ENCODE results near the gene BMI1. TPM values are rescaled to one million over a fixed set of nuclear protein-coding genes. Genes with fewer than 3 reads are reported as not detected.

Gene BMI1
- polyA plus RNA-seq, 1 donor (not counting 4 experiments of a cell fraction or from before 2014, with no cell fraction given), result 33.1 TPM

DNA sequence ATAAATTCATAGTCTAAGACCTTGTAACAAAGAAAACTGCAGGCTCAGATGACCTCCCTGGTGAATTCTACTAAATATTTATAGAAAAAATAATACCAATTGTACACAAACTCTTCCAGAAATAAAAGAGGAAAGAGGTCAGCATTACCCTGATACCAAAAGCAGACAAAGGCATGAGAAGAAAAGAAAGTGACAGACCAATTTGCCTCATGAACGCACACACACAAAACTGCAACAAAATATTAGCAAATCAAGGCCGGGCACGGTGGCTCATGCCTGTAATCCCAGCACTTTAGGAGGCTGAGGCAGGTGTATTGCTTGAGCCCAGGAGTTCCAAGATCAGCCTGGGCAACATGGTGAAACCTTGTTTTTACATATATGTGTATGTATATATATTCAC is 17.4 kb upstream of the BMI1 start:
- H3K4me1 ChIP-seq (ENCODE audit: control insufficient read depth, extremely low read depth, insufficient read depth, low read length), result no peaks in the 10 kb centered on the region
- no peaks in the 10 kb centered on the region for H3K9me3 ChIP-seq (ENCODE audit: control insufficient read depth, low read depth, low read length)
- DNase-seq (ENCODE audit: low read depth, low spot score) (no peak), FAIRE-seq (no peak)
- dilution Hi-C loops (cut with MboI; ENCODE audit: extremely low pct_ligation_motif_present, low sequenced_read_pairs), result no loop called here
- H2AFZ ChIP-seq (ENCODE audit: control insufficient read depth, low read length), result no peak overlapping the region
- no peaks in the 10 kb centered on the region for H3K79me2 ChIP-seq (ENCODE audit: control insufficient read depth, insufficient read depth, low read length)
- H3K27ac ChIP-seq (ENCODE audit: control insufficient read depth, insufficient read depth, low read length), result no peak overlapping the region
- no peak overlapping the region for H3K9ac ChIP-seq (ENCODE audit: control insufficient read depth, extremely low read depth, insufficient read depth, low read length)
- no peak for TF ChIP-seq EZH2 (IDR thresholded peaks at IDR 0.05; ENCODE audit: low read length)
- TF ChIP-seq, protein P1, sequence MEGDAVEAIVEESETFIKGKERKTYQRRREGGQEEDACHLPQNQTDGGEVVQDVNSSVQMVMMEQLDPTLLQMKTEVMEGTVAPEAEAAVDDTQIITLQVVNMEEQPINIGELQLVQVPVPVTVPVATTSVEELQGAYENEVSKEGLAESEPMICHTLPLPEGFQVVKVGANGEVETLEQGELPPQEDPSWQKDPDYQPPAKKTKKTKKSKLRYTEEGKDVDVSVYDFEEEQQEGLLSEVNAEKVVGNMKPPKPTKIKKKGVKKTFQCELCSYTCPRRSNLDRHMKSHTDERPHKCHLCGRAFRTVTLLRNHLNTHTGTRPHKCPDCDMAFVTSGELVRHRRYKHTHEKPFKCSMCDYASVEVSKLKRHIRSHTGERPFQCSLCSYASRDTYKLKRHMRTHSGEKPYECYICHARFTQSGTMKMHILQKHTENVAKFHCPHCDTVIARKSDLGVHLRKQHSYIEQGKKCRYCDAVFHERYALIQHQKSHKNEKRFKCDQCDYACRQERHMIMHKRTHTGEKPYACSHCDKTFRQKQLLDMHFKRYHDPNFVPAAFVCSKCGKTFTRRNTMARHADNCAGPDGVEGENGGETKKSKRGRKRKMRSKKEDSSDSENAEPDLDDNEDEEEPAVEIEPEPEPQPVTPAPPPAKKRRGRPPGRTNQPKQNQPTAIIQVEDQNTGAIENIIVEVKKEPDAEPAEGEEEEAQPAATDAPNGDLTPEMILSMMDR (optimal IDR thresholded peaks at IDR 0.05 in 1 of 3, IDR thresholded peaks at IDR 0.05 in 1 of 3, conservative IDR thresholded peaks at IDR 0.05 in 1 of 3; ENCODE audit: extremely low read depth in 1 of 3, insufficient read depth in 2 of 3, low read length in 3 of 3), result no peak
- H3K4me3 ChIP-seq (ENCODE audit: control insufficient read depth in 2 of 3, extremely low read depth in 1 of 3, insufficient read depth in 2 of 3, low read depth in 1 of 3, low read length in 3 of 3), result no peak overlapping the region
- no peak overlapping the region for H3K4me2 ChIP-seq (ENCODE audit: control insufficient read depth, extremely low read depth, insufficient read depth, low read depth, low read length)
- no peaks in the 10 kb centered on the region for H3K27me3 ChIP-seq (ENCODE audit: control insufficient read depth, extremely low read depth, insufficient read depth, low read length)
- no peaks in the 10 kb centered on the region for H3K9me1 ChIP-seq (ENCODE audit: control insufficient read depth, extremely low read depth, insufficient read depth, low read length)
- H3K36me3 ChIP-seq (ENCODE audit: control insufficient read depth in 2 of 2, extremely low read depth in 1 of 2, insufficient read depth in 2 of 2, low read length in 2 of 2), result no peaks in the 10 kb centered on the region
- H4K20me1 ChIP-seq (ENCODE audit: control insufficient read depth, extremely low read depth, insufficient read depth, low read length), result no peaks in the 10 kb centered on the region

DNA sequence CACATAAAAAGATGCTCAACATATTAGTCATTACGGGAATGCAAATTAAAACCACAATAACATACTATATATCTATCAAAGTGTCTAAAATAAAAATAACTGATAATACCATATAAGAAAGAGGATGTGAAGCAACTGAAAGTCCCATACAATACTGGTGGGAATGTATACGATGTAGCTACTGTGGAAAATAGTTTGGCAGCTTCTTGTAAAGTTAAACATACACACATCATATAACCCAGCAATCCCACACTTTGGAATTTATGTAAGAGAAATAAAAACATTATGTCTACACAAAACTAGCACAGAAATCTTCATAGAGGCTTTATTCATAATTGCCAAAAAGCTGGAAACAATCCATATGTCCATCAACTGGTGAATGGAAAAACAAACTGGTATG is 15.2 kb upstream of the BMI1 start:
- H3K4me3 ChIP-seq (ENCODE audit: control insufficient read depth in 2 of 3, extremely low read depth in 1 of 3, insufficient read depth in 2 of 3, low read depth in 1 of 3, low read length in 3 of 3), result no peak overlapping the region
- H3K36me3 ChIP-seq (ENCODE audit: control insufficient read depth in 2 of 2, extremely low read depth in 1 of 2, insufficient read depth in 2 of 2, low read length in 2 of 2), result no peaks in the 10 kb centered on the region
- H3K9me3 ChIP-seq (ENCODE audit: control insufficient read depth, low read depth, low read length), result no peaks in the 10 kb centered on the region
- H3K9me1 ChIP-seq (ENCODE audit: control insufficient read depth, extremely low read depth, insufficient read depth, low read length), result no peaks in the 10 kb centered on the region
- H3K4me1 ChIP-seq (ENCODE audit: control insufficient read depth, extremely low read depth, insufficient read depth, low read length), result no peaks in the 10 kb centered on the region
- H3K27me3 ChIP-seq (ENCODE audit: control insufficient read depth, extremely low read depth, insufficient read depth, low read length), result no peaks in the 10 kb centered on the region
- dilution Hi-C loops (cut with MboI; ENCODE audit: extremely low pct_ligation_motif_present, low sequenced_read_pairs), result no loop called here
- H2AFZ ChIP-seq (ENCODE audit: control insufficient read depth, low read length), result no peak overlapping the region
- H4K20me1 ChIP-seq (ENCODE audit: control insufficient read depth, extremely low read depth, insufficient read depth, low read length), result no peaks in the 10 kb centered on the region
- TF ChIP-seq, protein P1 (optimal IDR thresholded peaks at IDR 0.05 in 1 of 3, IDR thresholded peaks at IDR 0.05 in 1 of 3, conservative IDR thresholded peaks at IDR 0.05 in 1 of 3; ENCODE audit: extremely low read depth in 1 of 3, insufficient read depth in 2 of 3, low read length in 3 of 3), result no peak
- no peak for TF ChIP-seq EZH2 (IDR thresholded peaks at IDR 0.05; ENCODE audit: low read length)
- no peaks in the 10 kb centered on the region for H3K79me2 ChIP-seq (ENCODE audit: control insufficient read depth, insufficient read depth, low read length)
- no peak overlapping the region for H3K4me2 ChIP-seq (ENCODE audit: control insufficient read depth, extremely low read depth, insufficient read depth, low read depth, low read length)
- DNase-seq (ENCODE audit: low read depth, low spot score) (no peak), FAIRE-seq (no peak)
- no peak overlapping the region for H3K27ac ChIP-seq (ENCODE audit: control insufficient read depth, insufficient read depth, low read length)
- H3K9ac ChIP-seq (ENCODE audit: control insufficient read depth, extremely low read depth, insufficient read depth, low read length), result no peak overlapping the region
